ENCODE data around the gene RMDN3. TPM values are rescaled to one million over a fixed set of nuclear protein-coding genes. Genes with fewer than 3 reads are reported as not detected.
A peak's percentile ranks its signal among the peaks of the same experiment; 100 is the strongest.

The RMDN3 gene
- total RNA-seq, 2 donors from 2014 or later: 17.2 to 34.5 TPM

DNA sequence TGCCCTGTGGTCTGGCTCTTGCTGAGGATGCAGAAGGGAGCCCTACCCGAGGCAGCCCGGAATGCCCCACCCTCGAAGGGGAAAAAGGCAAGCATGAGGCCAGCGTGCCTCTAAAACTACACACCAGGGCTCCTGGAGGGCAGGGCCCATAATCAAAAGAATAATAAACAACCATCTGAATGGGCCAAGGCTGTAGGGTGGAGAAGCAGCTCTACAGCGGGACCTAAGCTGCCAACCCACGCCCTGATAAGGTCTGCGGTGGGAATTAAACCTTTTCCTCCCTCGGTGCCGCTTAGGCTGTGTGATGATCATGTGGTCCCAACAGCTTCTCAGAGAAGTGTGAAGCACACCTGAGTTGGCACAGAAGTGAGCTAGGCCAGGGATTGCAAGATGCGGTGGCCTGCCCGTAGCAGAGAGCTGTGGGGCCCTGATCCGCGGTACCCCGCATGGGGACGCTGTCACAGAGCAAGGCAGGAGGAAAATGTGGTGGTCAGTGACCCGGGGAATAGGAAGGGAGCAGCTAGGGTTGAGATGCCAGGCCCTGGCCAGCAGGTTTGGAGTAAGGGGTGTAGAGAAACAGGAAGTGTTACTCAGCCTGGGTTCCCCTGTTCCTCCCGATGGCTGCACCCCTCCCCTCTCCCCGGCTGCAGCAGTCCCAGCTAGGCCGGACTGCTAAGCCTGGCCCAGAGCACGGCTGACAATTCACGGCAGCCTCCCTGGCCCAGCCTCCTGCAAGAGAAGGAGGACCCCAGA lies 13.6 kb upstream of the RMDN3 start:
- no peak for DNase-seq (ENCODE audit: low spot score)
- Histone ChIP-seq H3K4me3 (no peak overlapping the region), H3K27ac (no peak overlapping the region), H3K36me3 (peaks cover 14% of the 10 kb centered on the region), H3K27me3 (replicated peaks; ENCODE audit: insufficient read depth) (no peaks in the 10 kb centered on the region), H3K4me1 (ENCODE audit: control insufficient read depth in 1 of 2, low read depth in 2 of 2) (peaks cover 19 to 28% of the 10 kb centered on the region in 2 donors), H3K9me3 (no peaks in the 10 kb centered on the region)
- TF ChIP-seq, protein P1, sequence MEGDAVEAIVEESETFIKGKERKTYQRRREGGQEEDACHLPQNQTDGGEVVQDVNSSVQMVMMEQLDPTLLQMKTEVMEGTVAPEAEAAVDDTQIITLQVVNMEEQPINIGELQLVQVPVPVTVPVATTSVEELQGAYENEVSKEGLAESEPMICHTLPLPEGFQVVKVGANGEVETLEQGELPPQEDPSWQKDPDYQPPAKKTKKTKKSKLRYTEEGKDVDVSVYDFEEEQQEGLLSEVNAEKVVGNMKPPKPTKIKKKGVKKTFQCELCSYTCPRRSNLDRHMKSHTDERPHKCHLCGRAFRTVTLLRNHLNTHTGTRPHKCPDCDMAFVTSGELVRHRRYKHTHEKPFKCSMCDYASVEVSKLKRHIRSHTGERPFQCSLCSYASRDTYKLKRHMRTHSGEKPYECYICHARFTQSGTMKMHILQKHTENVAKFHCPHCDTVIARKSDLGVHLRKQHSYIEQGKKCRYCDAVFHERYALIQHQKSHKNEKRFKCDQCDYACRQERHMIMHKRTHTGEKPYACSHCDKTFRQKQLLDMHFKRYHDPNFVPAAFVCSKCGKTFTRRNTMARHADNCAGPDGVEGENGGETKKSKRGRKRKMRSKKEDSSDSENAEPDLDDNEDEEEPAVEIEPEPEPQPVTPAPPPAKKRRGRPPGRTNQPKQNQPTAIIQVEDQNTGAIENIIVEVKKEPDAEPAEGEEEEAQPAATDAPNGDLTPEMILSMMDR (IDR thresholded peaks at IDR 0.05): no peak
- ATAC-seq (ENCODE audit: insufficient number of reproducible peaks, low FRiP score, low read depth): no peak

- Histone ChIP-seq H3K27ac (no peak overlapping the region), H3K27me3 (replicated peaks; ENCODE audit: insufficient read depth) (no peaks in the 10 kb centered on the region), H3K36me3 (peaks cover 7% of the 10 kb centered on the region), H3K9me3 (no peaks in the 10 kb centered on the region), H3K4me3 (no peak overlapping the region), H3K4me1 (ENCODE audit: control insufficient read depth in 1 of 2, low read depth in 2 of 2) (peaks cover 19 to 35% of the 10 kb centered on the region in 2 donors)
- TF ChIP-seq, protein P1 (IDR thresholded peaks at IDR 0.05): no peak
- ATAC-seq (ENCODE audit: insufficient number of reproducible peaks, low FRiP score, low read depth) (no peak), DNase-seq (ENCODE audit: low spot score) (no peak)
These were observed 12.9 kb upstream of the RMDN3 start for GRCh38 chr15:40767838-40768500.

GRCh38 chr15:40766906-40767837 lies 12.1 kb upstream of the RMDN3 start:
- no peaks in the 10 kb centered on the region for H3K27me3 ChIP-seq (replicated peaks; ENCODE audit: insufficient read depth)
- no peaks in the 10 kb centered on the region for H3K9me3 ChIP-seq
- H3K4me1 ChIP-seq (ENCODE audit: control insufficient read depth in 1 of 2, low read depth in 2 of 2): peaks cover 19 to 39% of the 10 kb centered on the region in 2 donors
- peak overlapping the region in 1 of 2 donors; percentile 88 for H3K27ac ChIP-seq
- TF ChIP-seq, protein P1 (IDR thresholded peaks at IDR 0.05): no peak
- ATAC-seq (ENCODE audit: insufficient number of reproducible peaks, low FRiP score, low read depth): no peak
- DNase-seq (ENCODE audit: low spot score): no peak
- peaks cover 6% of the 10 kb centered on the region for H3K36me3 ChIP-seq
- no peak overlapping the region for H3K4me3 ChIP-seq

GRCh38 chr15:40766194-40766815 lies 11.3 kb upstream of the RMDN3 start:
- ATAC-seq (ENCODE audit: insufficient number of reproducible peaks, low FRiP score, low read depth): no peak
- TF ChIP-seq, protein P1 (IDR thresholded peaks at IDR 0.05): no peak
- no peak overlapping the region for H3K4me3 ChIP-seq
- DNase-seq (ENCODE audit: low spot score): no peak
- H3K4me1 ChIP-seq (ENCODE audit: control insufficient read depth in 1 of 2, low read depth in 2 of 2): peaks cover 19 to 39% of the 10 kb centered on the region in 2 donors
- H3K27me3 ChIP-seq (replicated peaks; ENCODE audit: insufficient read depth): no peaks in the 10 kb centered on the region
- no peaks in the 10 kb centered on the region for H3K9me3 ChIP-seq
- H3K27ac ChIP-seq: peak overlapping the region; percentile 78 to 88
- peaks cover 6% of the 10 kb centered on the region for H3K36me3 ChIP-seq

Data from thoracic aorta (tissue), 2 donors.